HCT116 (cell line): ENCODE results near the gene KRTAP19-8. TPM values are rescaled to one million over a fixed set of nuclear protein-coding genes. Genes with fewer than 3 reads are reported as not detected.

Experiments
- ATAC-seq: fragments of 200-7000 bp; cut with Tn5 transposase; 2 replicates; pipeline ENCODE4 v1.9.1; 2020; ENCODE audit warnings: mild to moderate bottlenecking, moderate library complexity
- BruUV-seq: library from RNA; stranded (reverse); fragments of 400-500 nt; replicated peaks from 2 replicates; lab custom pipeline; 2021; lab: Mats Ljungman, UMichigan
- CTCF ChIA-PET: fragments of 300-600 bp; sonication (Branson Sonifier 250); formaldehyde crosslinking; loops from one replicate; lab custom pipeline; 2021; ENCODE audit warnings: antibody characterized with exemption; lab: Charles Lee
- POLR2A ChIA-PET: fragments of 300-600, 350-600 bp; sonication (Branson Sonifier 250); formaldehyde crosslinking; loops from one replicate; lab custom pipeline; 2021; ENCODE audit warnings: antibody characterized with exemption; lab: Charles Lee
- RAD21 ChIA-PET, 2 experiments: fragments of 300-600 bp; sonication (Branson Sonifier 250); formaldehyde crosslinking; loops; one replicate each; lab custom pipeline; 2023; ENCODE audit warnings: low total read pairs in 2 of 2; ENCODE audit not compliant: uncharacterized antibody in 2 of 2, unreplicated experiment in 2 of 2, low non-redundant PET in 1 of 2; lab: Charles Lee
- DNase-seq: peaks from one replicate; pipeline ENCODE4 v3.0.0-alpha.2; 2010; ENCODE audit warnings: low read depth, low spot score
- H2AFZ ChIP-seq: fragments of 200-600 bp; shearing (Covaris generic), sonication (generic); 2 replicates; pipeline ENCODE4 v1.6.1; 2017; ENCODE audit warnings: low read depth, mixed run types, mixed read lengths, antibody characterized with exemption, low read length; ENCODE audit not compliant: poor library complexity, severe bottlenecking
- H3K27ac ChIP-seq: 2 replicates; pipeline ENCODE4 v1.5.1; 2012; ENCODE audit warnings: low read depth, low read length
- H3K27me3 ChIP-seq: fragments of 200-600 bp; sonication (generic); 2 replicates; pipeline ENCODE4 v1.6.1; 2016; ENCODE audit warnings: mixed run types, low read length, mixed read lengths; ENCODE audit not compliant: insufficient read depth
- H3K36me3 ChIP-seq, 2 experiments: fragments of 200-500 bp in 1 of 2; fragments of 200-600 bp in 1 of 2; sonication (Bioruptor generic) in 1 of 2; sonication (generic) in 1 of 2; 2 replicates each; pipeline versions ENCODE4 v1.5.1 to v1.6.1; 2014 to 2016; ENCODE audit warnings: low read length in 2 of 2, inconsistent platforms in 1 of 2, mixed read lengths in 1 of 2, mixed run types in 1 of 2; ENCODE audit not compliant: insufficient read depth in 2 of 2, control insufficient read depth in 1 of 2
- H3K4me1 ChIP-seq, 2 experiments: fragments of 200-600 bp in 1 of 2; sonication (generic) in 1 of 2; 2 replicates each; pipeline versions ENCODE4 v1.5.1 to v1.6.1; 2012 to 2017; ENCODE audit warnings: low read length in 2 of 2, inconsistent platforms in 1 of 2, mild to moderate bottlenecking in 1 of 2, mixed read lengths in 1 of 2, mixed run types in 1 of 2, moderate library complexity in 1 of 2; ENCODE audit not compliant: insufficient read depth in 2 of 2, control insufficient read depth in 1 of 2
- H3K4me2 ChIP-seq: fragments of 200-600 bp; sonication (generic); 2 replicates; pipeline ENCODE4 v1.6.1; 2017; ENCODE audit warnings: mixed run types, low read length, mixed read lengths
- H3K4me3 ChIP-seq, 2 experiments: fragments of 200-600 bp in 1 of 2; sonication (generic) in 1 of 2; replicated peaks in 1 of 2; 2 replicates each; pipeline ENCODE4 v1.5.1; 2011 to 2016; ENCODE audit warnings: low read length in 2 of 2, control low read depth in 1 of 2, low read depth in 1 of 2, mild to moderate bottlenecking in 1 of 2, mixed read lengths in 1 of 2, mixed run types in 1 of 2
- H3K79me2 ChIP-seq: fragments of 200-600 bp; sonication (generic); 2 replicates; pipeline ENCODE4 v1.6.1; 2017; ENCODE audit warnings: mild to moderate bottlenecking, mixed run types, low read length, moderate library complexity, mixed read lengths; ENCODE audit not compliant: insufficient read depth
- H3K9ac ChIP-seq: fragments of 200-600 bp; sonication (generic); 2 replicates; pipeline ENCODE4 v1.6.1; 2016; ENCODE audit warnings: low read length, mixed read lengths
- H3K9me2 ChIP-seq: fragments of 200-600 bp; sonication (generic), shearing (Covaris generic); 2 replicates; pipeline ENCODE4 v1.6.1; 2017; ENCODE audit warnings: mixed run types, mild to moderate bottlenecking, moderate library complexity; ENCODE audit not compliant: insufficient read depth
- H3K9me3 ChIP-seq, 2 experiments: fragments of 200-500 bp in 1 of 2; fragments of 200-600 bp in 1 of 2; sonication (Bioruptor generic) in 1 of 2; sonication (generic) in 1 of 2; 2 replicates each; pipeline ENCODE4 v1.6.1; 2014 to 2017; ENCODE audit warnings: low read length in 2 of 2, mixed read lengths in 2 of 2, inconsistent platforms in 1 of 2, low read depth in 1 of 2, mild to moderate bottlenecking in 1 of 2, mixed run types in 1 of 2, moderate library complexity in 1 of 2; ENCODE audit not compliant: control insufficient read depth in 1 of 2, insufficient read depth in 1 of 2
- H4K20me1 ChIP-seq: fragments of 200-600 bp; sonication (generic), shearing (Covaris generic); 2 replicates; pipeline ENCODE4 v1.6.1; 2017; ENCODE audit warnings: mixed run types, mild to moderate bottlenecking, moderate library complexity; ENCODE audit not compliant: insufficient read depth
- CBX3 ChIP-seq: IDR thresholded peaks from 2 replicates; pipeline ENCODE4 v1.6.1; 2012; ENCODE audit warnings: low read depth
- CEBPB ChIP-seq: IDR thresholded peaks from 2 replicates; pipeline ENCODE4 v1.6.1; 2012; ENCODE audit warnings: low read depth
- ELF1 ChIP-seq: IDR thresholded peaks from 2 replicates; pipeline ENCODE4 v1.6.1; 2012; ENCODE audit warnings: low read depth, borderline replicate concordance
- EZH2 ChIP-seq: fragments of 200-600 bp; sonication (generic); IDR thresholded peaks from 2 replicates; pipeline ENCODE4 v1.6.1; 2017; ENCODE audit warnings: antibody characterized with exemption, mixed run types
- EZH2phosphoT487 ChIP-seq: fragments of 200-600 bp; IDR thresholded peaks from 2 replicates; pipeline ENCODE4 v1.6.1; 2018; ENCODE audit warnings: antibody characterized with exemption, borderline replicate concordance
- POLR2A ChIP-seq: IDR thresholded peaks from 2 replicates; pipeline ENCODE4 v1.7.0; 2011; ENCODE audit warnings: borderline replicate concordance; ENCODE audit not compliant: insufficient read depth, insufficient read length; ENCODE audit errors: extremely low read depth
- SP1 ChIP-seq: IDR thresholded peaks from 2 replicates; pipeline ENCODE4 v1.6.1; 2012; ENCODE audit warnings: low read depth
- TCF7L2 ChIP-seq: IDR thresholded peaks from 2 replicates; pipeline ENCODE4 v1.7.0; 2011; ENCODE audit warnings: borderline replicate concordance, inconsistent platforms; ENCODE audit not compliant: insufficient read depth, insufficient read length; ENCODE audit errors: extremely low read depth
- YY1 ChIP-seq: IDR thresholded peaks from 2 replicates; pipeline ENCODE4 v1.6.1; 2011; ENCODE audit warnings: low read length, low read depth, moderate library complexity, mild to moderate bottlenecking; ENCODE audit not compliant: insufficient replicate concordance; ENCODE audit errors: extremely low read depth
- ZFX ChIP-seq: fragments of 450-650 bp; IDR thresholded peaks from 2 replicates; pipeline ENCODE4 v1.6.1; 2017
- intact Hi-C: fragments of 100-400 bp; cut with micrococcal nuclease; formaldehyde crosslinking; loops from 2 replicates; pipeline ENCODE4 v1.10.0; 2022
- total RNA-seq: library from RNA; stranded (reverse); gene quantifications from one replicate; pipeline ENCODE4 v1.2.1, GENCODE V29; 2021; ENCODE audit not compliant: unreplicated experiment
- TF ChIP-seq, protein P1 (sequence below), 3 experiments: fragments of 200-600 bp in 1 of 3; sonication (generic) in 1 of 3; IDR thresholded peaks in 2 of 3; conservative IDR thresholded peaks in 1 of 3; 2 replicates each; pipeline ENCODE4 v1.5.1; 2012 to 2017; ENCODE audit warnings: low read depth in 2 of 3, low read length in 2 of 3, antibody characterized with exemption in 1 of 3, borderline replicate concordance in 1 of 3, control low read depth in 1 of 3, mild to moderate bottlenecking in 1 of 3, mixed read lengths in 1 of 3, mixed run types in 1 of 3, moderate library complexity in 1 of 3; ENCODE audit not compliant: insufficient read depth in 1 of 3
- TF ChIP-seq, protein P2 (sequence below): IDR thresholded peaks from 2 replicates; pipeline ENCODE4 v1.6.1; 2012
- TF ChIP-seq, protein P3 (sequence below): IDR thresholded peaks from 2 replicates; pipeline ENCODE4 v1.6.1; 2012; ENCODE audit warnings: low read depth

The KRTAP19-8 gene
- total RNA-seq, 1 experiment from 2014 or later = not detected

DNA sequence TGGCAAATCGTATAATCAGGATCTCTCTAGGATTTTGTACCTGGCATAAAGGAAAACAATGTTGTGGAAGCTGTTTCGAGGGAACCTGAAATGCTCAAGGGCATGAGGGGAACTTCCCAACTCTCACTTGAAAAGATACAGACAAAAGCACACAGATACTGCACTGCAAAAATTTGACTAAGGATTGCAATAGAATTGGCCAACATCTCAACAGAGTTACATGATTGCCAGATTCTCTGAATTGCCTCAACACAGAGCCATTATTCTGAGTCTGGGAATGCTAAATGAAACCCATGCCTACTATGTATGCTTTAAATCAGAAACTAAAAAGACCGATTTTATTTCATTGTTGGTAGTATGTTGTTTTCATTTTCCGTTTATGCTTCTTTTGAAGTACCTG is 16.0 kb downstream of the KRTAP19-8 start:
- H3K36me3 ChIP-seq = no peaks in the 10 kb centered on the region
- no peak overlapping the region for H3K9ac ChIP-seq
- H3K4me3 ChIP-seq = no peak overlapping the region
- ChIA-PET CTCF (no interaction called here), POLR2A (no interaction called here), RAD21 (no interaction called here)
- TF ChIP-seq TCF7L2 = no peak
- TF ChIP-seq CBX3 = no peak
- TF ChIP-seq ELF1 = no peak
- TF ChIP-seq ZFX = no peak
- TF ChIP-seq, protein P1, sequence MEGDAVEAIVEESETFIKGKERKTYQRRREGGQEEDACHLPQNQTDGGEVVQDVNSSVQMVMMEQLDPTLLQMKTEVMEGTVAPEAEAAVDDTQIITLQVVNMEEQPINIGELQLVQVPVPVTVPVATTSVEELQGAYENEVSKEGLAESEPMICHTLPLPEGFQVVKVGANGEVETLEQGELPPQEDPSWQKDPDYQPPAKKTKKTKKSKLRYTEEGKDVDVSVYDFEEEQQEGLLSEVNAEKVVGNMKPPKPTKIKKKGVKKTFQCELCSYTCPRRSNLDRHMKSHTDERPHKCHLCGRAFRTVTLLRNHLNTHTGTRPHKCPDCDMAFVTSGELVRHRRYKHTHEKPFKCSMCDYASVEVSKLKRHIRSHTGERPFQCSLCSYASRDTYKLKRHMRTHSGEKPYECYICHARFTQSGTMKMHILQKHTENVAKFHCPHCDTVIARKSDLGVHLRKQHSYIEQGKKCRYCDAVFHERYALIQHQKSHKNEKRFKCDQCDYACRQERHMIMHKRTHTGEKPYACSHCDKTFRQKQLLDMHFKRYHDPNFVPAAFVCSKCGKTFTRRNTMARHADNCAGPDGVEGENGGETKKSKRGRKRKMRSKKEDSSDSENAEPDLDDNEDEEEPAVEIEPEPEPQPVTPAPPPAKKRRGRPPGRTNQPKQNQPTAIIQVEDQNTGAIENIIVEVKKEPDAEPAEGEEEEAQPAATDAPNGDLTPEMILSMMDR (IDR thresholded peaks at IDR 0.05 in 2 of 3, conservative IDR thresholded peaks at IDR 0.05 in 1 of 3; ENCODE audit: borderline replicate concordance in 1 of 3, insufficient read depth in 1 of 3, low read depth in 2 of 3, low read length in 2 of 3) = no peak
- TF ChIP-seq YY1 = no peak
- TF ChIP-seq, protein P2, sequence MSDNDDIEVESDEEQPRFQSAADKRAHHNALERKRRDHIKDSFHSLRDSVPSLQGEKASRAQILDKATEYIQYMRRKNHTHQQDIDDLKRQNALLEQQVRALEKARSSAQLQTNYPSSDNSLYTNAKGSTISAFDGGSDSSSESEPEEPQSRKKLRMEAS = no peak
- TF ChIP-seq POLR2A = no peak
- no peak for TF ChIP-seq EZH2
- TF ChIP-seq SP1 = no peak
- TF ChIP-seq CEBPB = no peak
- TF ChIP-seq EZH2phosphoT487 = no peak
- TF ChIP-seq, protein P3, sequence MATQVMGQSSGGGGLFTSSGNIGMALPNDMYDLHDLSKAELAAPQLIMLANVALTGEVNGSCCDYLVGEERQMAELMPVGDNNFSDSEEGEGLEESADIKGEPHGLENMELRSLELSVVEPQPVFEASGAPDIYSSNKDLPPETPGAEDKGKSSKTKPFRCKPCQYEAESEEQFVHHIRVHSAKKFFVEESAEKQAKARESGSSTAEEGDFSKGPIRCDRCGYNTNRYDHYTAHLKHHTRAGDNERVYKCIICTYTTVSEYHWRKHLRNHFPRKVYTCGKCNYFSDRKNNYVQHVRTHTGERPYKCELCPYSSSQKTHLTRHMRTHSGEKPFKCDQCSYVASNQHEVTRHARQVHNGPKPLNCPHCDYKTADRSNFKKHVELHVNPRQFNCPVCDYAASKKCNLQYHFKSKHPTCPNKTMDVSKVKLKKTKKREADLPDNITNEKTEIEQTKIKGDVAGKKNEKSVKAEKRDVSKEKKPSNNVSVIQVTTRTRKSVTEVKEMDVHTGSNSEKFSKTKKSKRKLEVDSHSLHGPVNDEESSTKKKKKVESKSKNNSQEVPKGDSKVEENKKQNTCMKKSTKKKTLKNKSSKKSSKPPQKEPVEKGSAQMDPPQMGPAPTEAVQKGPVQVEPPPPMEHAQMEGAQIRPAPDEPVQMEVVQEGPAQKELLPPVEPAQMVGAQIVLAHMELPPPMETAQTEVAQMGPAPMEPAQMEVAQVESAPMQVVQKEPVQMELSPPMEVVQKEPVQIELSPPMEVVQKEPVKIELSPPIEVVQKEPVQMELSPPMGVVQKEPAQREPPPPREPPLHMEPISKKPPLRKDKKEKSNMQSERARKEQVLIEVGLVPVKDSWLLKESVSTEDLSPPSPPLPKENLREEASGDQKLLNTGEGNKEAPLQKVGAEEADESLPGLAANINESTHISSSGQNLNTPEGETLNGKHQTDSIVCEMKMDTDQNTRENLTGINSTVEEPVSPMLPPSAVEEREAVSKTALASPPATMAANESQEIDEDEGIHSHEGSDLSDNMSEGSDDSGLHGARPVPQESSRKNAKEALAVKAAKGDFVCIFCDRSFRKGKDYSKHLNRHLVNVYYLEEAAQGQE = no peak
- H3K9me3 ChIP-seq = no peaks in the 10 kb centered on the region
- H3K9me2 ChIP-seq = no peaks in the 10 kb centered on the region
- H3K27me3 ChIP-seq = 0 out of 2 replicates have a peak, but pooled peaks cover 6% of the 10 kb centered on the region
- no peak overlapping the region for H3K27ac ChIP-seq
- no peak overlapping the region for H2AFZ ChIP-seq
- no peak overlapping the region for H3K4me2 ChIP-seq
- BruUV-seq = no TSS peak
- DNase-seq (no peak), ATAC-seq (no peak)
- intact Hi-C loops = no loop called here
- H4K20me1 ChIP-seq = no peaks in the 10 kb centered on the region
- no peaks in the 10 kb centered on the region for H3K79me2 ChIP-seq
- no peaks in the 10 kb centered on the region for H3K4me1 ChIP-seq
